KMS-11 (cell line): ENCODE measurements around the gene ADARB1.

Source experiments
- H2AFZ ChIP-seq: fragments of 200-600 bp; sonication (generic); 2 replicates; pipeline ENCODE4 v1.6.1; 2016; ENCODE audit warnings: antibody characterized with exemption, mixed run types, low read depth
- H3K27ac ChIP-seq: fragments of 200-600 bp; sonication (generic); 2 replicates; pipeline ENCODE4 v1.6.1; 2016; ENCODE audit warnings: mild to moderate bottlenecking, mixed run types
- H3K27me3 ChIP-seq: fragments of 200-600 bp; sonication (generic); 2 replicates; pipeline ENCODE4 v1.6.1; 2017; ENCODE audit warnings: mild to moderate bottlenecking, low read depth, mixed run types, moderate library complexity; ENCODE audit not compliant: insufficient read depth
- H3K36me3 ChIP-seq: fragments of 200-600 bp; sonication (generic); 2 replicates; pipeline ENCODE4 v1.6.1; 2017; ENCODE audit warnings: mild to moderate bottlenecking, mixed run types; ENCODE audit not compliant: insufficient read depth
- H3K4me1 ChIP-seq: fragments of 200-600 bp; sonication (generic); 2 replicates; pipeline ENCODE4 v1.6.1; 2016; ENCODE audit warnings: mild to moderate bottlenecking, low read depth, mixed run types; ENCODE audit not compliant: poor library complexity, severe bottlenecking
- H3K4me2 ChIP-seq: fragments of 200-600 bp; sonication (generic); 2 replicates; pipeline ENCODE4 v1.7.0; 2016; ENCODE audit warnings: mild to moderate bottlenecking, mixed run types
- H3K4me3 ChIP-seq: fragments of 200-600 bp; sonication (generic); IDR thresholded peaks from 2 replicates; pipeline ENCODE4 v1.6.1; 2017; ENCODE audit warnings: low read depth, low read length, mixed read lengths; ENCODE audit not compliant: insufficient read depth
- H3K79me2 ChIP-seq: fragments of 200-600 bp; sonication (generic); 2 replicates; pipeline ENCODE4 v1.6.1; 2016; ENCODE audit warnings: low read depth, mixed run types; ENCODE audit not compliant: insufficient read depth
- H3K9ac ChIP-seq: fragments of 200-600 bp; sonication (generic); 2 replicates; pipeline ENCODE4 v1.6.1; 2016; ENCODE audit warnings: mild to moderate bottlenecking, mixed run types
- H4K20me1 ChIP-seq: fragments of 200-600 bp; sonication (generic); 2 replicates; pipeline ENCODE4 v1.6.1; 2016; ENCODE audit warnings: mild to moderate bottlenecking, mixed run types; ENCODE audit not compliant: insufficient read depth
- TF ChIP-seq, protein P1 (sequence below): fragments of 200-600 bp; sonication (generic); conservative IDR thresholded peaks from 2 replicates; pipeline ENCODE4 v1.6.1; 2017; ENCODE audit warnings: low read depth, mild to moderate bottlenecking, antibody characterized with exemption, low read length, moderate library complexity, mixed read lengths

The ADARB1 gene

GRCh38 chr21:45049714-45050344 is 24.6 kb upstream of the ADARB1 start:
- TF ChIP-seq, protein P1, sequence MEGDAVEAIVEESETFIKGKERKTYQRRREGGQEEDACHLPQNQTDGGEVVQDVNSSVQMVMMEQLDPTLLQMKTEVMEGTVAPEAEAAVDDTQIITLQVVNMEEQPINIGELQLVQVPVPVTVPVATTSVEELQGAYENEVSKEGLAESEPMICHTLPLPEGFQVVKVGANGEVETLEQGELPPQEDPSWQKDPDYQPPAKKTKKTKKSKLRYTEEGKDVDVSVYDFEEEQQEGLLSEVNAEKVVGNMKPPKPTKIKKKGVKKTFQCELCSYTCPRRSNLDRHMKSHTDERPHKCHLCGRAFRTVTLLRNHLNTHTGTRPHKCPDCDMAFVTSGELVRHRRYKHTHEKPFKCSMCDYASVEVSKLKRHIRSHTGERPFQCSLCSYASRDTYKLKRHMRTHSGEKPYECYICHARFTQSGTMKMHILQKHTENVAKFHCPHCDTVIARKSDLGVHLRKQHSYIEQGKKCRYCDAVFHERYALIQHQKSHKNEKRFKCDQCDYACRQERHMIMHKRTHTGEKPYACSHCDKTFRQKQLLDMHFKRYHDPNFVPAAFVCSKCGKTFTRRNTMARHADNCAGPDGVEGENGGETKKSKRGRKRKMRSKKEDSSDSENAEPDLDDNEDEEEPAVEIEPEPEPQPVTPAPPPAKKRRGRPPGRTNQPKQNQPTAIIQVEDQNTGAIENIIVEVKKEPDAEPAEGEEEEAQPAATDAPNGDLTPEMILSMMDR: no peak
- Histone ChIP-seq H3K79me2 (no peaks in the 10 kb centered on the region), H2AFZ (no peak overlapping the region), H3K9ac (no peak overlapping the region), H4K20me1 (no peaks in the 10 kb centered on the region), H3K4me1 (no peaks in the 10 kb centered on the region), H3K27ac (no peak overlapping the region), H3K4me3 (no peak overlapping the region), H3K36me3 (no peaks in the 10 kb centered on the region), H3K27me3 (peaks cover 46% of the 10 kb centered on the region), H3K4me2 (no peak overlapping the region)

GRCh38 chr21:45050345-45050796 is 24.0 kb upstream of the ADARB1 start:
- no peaks in the 10 kb centered on the region for H3K36me3 ChIP-seq
- H3K9ac ChIP-seq: no peak overlapping the region
- no peaks in the 10 kb centered on the region for H3K4me1 ChIP-seq
- TF ChIP-seq, protein P1: no peak
- no peak overlapping the region for H2AFZ ChIP-seq
- H4K20me1 ChIP-seq: no peaks in the 10 kb centered on the region
- no peak overlapping the region for H3K4me2 ChIP-seq
- no peak overlapping the region for H3K4me3 ChIP-seq
- peaks cover 47% of the 10 kb centered on the region for H3K27me3 ChIP-seq
- H3K79me2 ChIP-seq: no peaks in the 10 kb centered on the region
- no peak overlapping the region for H3K27ac ChIP-seq

- Histone ChIP-seq H3K4me3 (no peak overlapping the region), H3K9ac (no peak overlapping the region), H4K20me1 (no peaks in the 10 kb centered on the region), H3K27me3 (peaks cover 49% of the 10 kb centered on the region), H3K36me3 (no peaks in the 10 kb centered on the region), H2AFZ (no peak overlapping the region), H3K27ac (no peak overlapping the region), H3K4me2 (no peak overlapping the region), H3K79me2 (no peaks in the 10 kb centered on the region), H3K4me1 (no peaks in the 10 kb centered on the region)
- TF ChIP-seq, protein P1: no peak
Observed at GRCh38 chr21:45050797-45051489, 23.4 kb upstream of the ADARB1 start.

- no peak overlapping the region for H3K4me2 ChIP-seq
- H3K4me3 ChIP-seq: no peak overlapping the region
- H3K79me2 ChIP-seq: no peaks in the 10 kb centered on the region
- H3K36me3 ChIP-seq: no peaks in the 10 kb centered on the region
- TF ChIP-seq, protein P1: no peak
- H3K27me3 ChIP-seq: peaks cover 57% of the 10 kb centered on the region
- no peak overlapping the region for H2AFZ ChIP-seq
- no peaks in the 10 kb centered on the region for H4K20me1 ChIP-seq
- H3K4me1 ChIP-seq: no peaks in the 10 kb centered on the region
- H3K9ac ChIP-seq: no peak overlapping the region
- H3K27ac ChIP-seq: no peak overlapping the region
Observed at GRCh38 chr21:45051580-45052434, 22.6 kb upstream of the ADARB1 start.
